K562 (cell line): Measurements from ENCODE around the gene AMT. TPM values are rescaled to one million over a fixed set of nuclear protein-coding genes. Genes with fewer than 3 reads are reported as not detected.

Experiments used
- ATF7 ChIP-seq: fragments of 450-650 bp; IDR thresholded peaks from 2 replicates; pipeline ENCODE4 v1.7.1; 2014; ENCODE audit warnings: mild to moderate bottlenecking, moderate library complexity
- BHLHE40 ChIP-seq: IDR thresholded peaks from 2 replicates; pipeline ENCODE4 v1.6.1; 2011; ENCODE audit warnings: low read length, improper control_type of control experiment
- CHD2 ChIP-seq: IDR thresholded peaks from 2 replicates; pipeline ENCODE4 v1.6.1; 2011; ENCODE audit warnings: low read depth, low read length
- GABPA ChIP-seq: fragments of 200-800 bp; sonication (Bioruptor generic); conservative IDR thresholded peaks from 2 replicates; pipeline ENCODE4 v1.6.1; 2016; ENCODE audit warnings: low read depth, missing genetic modification characterization, missing compliant biosample characterization
- GTF2F1 ChIP-seq: IDR thresholded peaks from 2 replicates; pipeline ENCODE4 v1.6.1; 2011; ENCODE audit warnings: low read depth, low read length, improper control_type of control experiment
- HCFC1 ChIP-seq: IDR thresholded peaks from 2 replicates; pipeline ENCODE4 v1.6.1; 2012; ENCODE audit warnings: low read depth, low read length, improper control_type of control experiment
- HDAC2 ChIP-seq: fragments of 450-650 bp; IDR thresholded peaks from 2 replicates; pipeline ENCODE4 v1.6.1; 2016; ENCODE audit warnings: mild to moderate bottlenecking
- HMGN3 ChIP-seq: IDR thresholded peaks from 2 replicates; pipeline ENCODE4 v1.6.1; 2011; ENCODE audit warnings: borderline replicate concordance, low read depth, mild to moderate bottlenecking, mixed read lengths, low read length; ENCODE audit not compliant: insufficient read length; ENCODE audit errors: extremely low read depth
- KAT7 ChIP-seq: sonication (generic); formaldehyde crosslinking; IDR thresholded peaks from 2 replicates; pipeline ENCODE4 v1.8.0; 2022; ENCODE audit warnings: missing genetic modification reagents, mild to moderate bottlenecking, borderline replicate concordance
- MEF2A ChIP-seq: IDR thresholded peaks from 2 replicates; pipeline ENCODE4 v1.6.1; 2011; ENCODE audit warnings: low read depth, mild to moderate bottlenecking, low read length, moderate library complexity; ENCODE audit not compliant: control insufficient read depth
- MEIS2 ChIP-seq: fragments of 450-650 bp; IDR thresholded peaks from 2 replicates; pipeline ENCODE4 v1.6.1; 2014; ENCODE audit warnings: mild to moderate bottlenecking; ENCODE audit not compliant: partially characterized antibody
- MXI1 ChIP-seq: IDR thresholded peaks from 2 replicates; pipeline ENCODE4 v1.6.1; 2011; ENCODE audit warnings: low read depth, mild to moderate bottlenecking, improper control_type of control experiment, low read length
- MYNN ChIP-seq, 2 experiments: sonication (generic); formaldehyde crosslinking in 1 of 2; IDR thresholded peaks; 2 replicates each; pipeline versions ENCODE4 v1.5.0 to v1.6.1; 2016 to 2020; ENCODE audit warnings: antibody characterized with exemption in 1 of 2, missing genetic modification reagents in 1 of 2
- OTX1 ChIP-seq: fragments of 450-650 bp; formaldehyde crosslinking; IDR thresholded peaks from 2 replicates; pipeline ENCODE4 v1.4.0; 2022; ENCODE audit warnings: mild to moderate bottlenecking
- STAG1 ChIP-seq: sonication (generic); formaldehyde crosslinking; IDR thresholded peaks from 2 replicates; pipeline ENCODE4 v1.5.0; 2020; ENCODE audit warnings: missing genetic modification reagents, borderline replicate concordance
- TAF1 ChIP-seq: IDR thresholded peaks from 2 replicates; pipeline ENCODE4 v1.6.1; 2011; ENCODE audit warnings: mild to moderate bottlenecking, low read length, moderate library complexity; ENCODE audit not compliant: insufficient read depth, control insufficient read depth, severe bottlenecking; ENCODE audit errors: extremely low read depth
- TARDBP ChIP-seq: fragments of 450-650 bp; IDR thresholded peaks from 2 replicates; pipeline ENCODE4 v1.6.1; 2016
- YY1 ChIP-seq, 3 experiments: IDR thresholded peaks; 2 replicates each; pipeline ENCODE4 v1.6.1; 2011; ENCODE audit warnings: low read length in 2 of 3, mild to moderate bottlenecking in 2 of 3, moderate library complexity in 2 of 3, borderline replicate concordance in 1 of 3, control low read depth in 1 of 3, low read depth in 1 of 3; ENCODE audit not compliant: insufficient read depth in 3 of 3, insufficient replicate concordance in 2 of 3, control insufficient read depth in 1 of 3, insufficient read length in 1 of 3; ENCODE audit errors: extremely low read depth in 1 of 3
- ZBTB7A ChIP-seq: IDR thresholded peaks from 2 replicates; pipeline ENCODE4 v1.6.1; 2011; ENCODE audit warnings: low read depth, mild to moderate bottlenecking, low read length, moderate library complexity, borderline replicate concordance; ENCODE audit not compliant: control insufficient read depth
- ZNF668 ChIP-seq: fragments of 250-450 bp; sonication (Bioruptor Pico); IDR thresholded peaks from 2 replicates; pipeline ENCODE4 v1.8.0; 2022; ENCODE audit warnings: mild to moderate bottlenecking, inconsistent platforms
- ZNF766 ChIP-seq: fragments of 200-800 bp; sonication (Bioruptor generic); conservative IDR thresholded peaks from 2 replicates; pipeline ENCODE4 v1.6.1; 2016; ENCODE audit warnings: missing genetic modification characterization, missing compliant biosample characterization
- polyA plus RNA-seq, 8 experiments: library from polyadenylated mRNA; depleted of rRNA in 4 of 8; stranded (reverse) in 5 of 8; unstranded in 3 of 8; fragments of >200 nt; fragmentation: Nextera tagmentation in 2 of 8; fragmentation: Illumina TruSeq in 1 of 8; extraction: Ambion mirVana in 2 of 8; extraction: Trizol in 1 of 8; gene quantifications; 2 replicates each; pipeline versions ENCODE4 v1.2.1 to v1.2.3, GENCODE V29; 2011 to 2014; ENCODE audit warnings: inconsistent platforms in 1 of 8, missing spikeins in 1 of 8
- total RNA-seq, 7 experiments: library from RNA; depleted of rRNA in 6 of 7; stranded (reverse); fragments of >200 nt in 6 of 7; fragmentation: Illumina TruSeq in 2 of 7; extraction: Trizol in 2 of 7; gene quantifications; 2 replicates each; pipeline versions ENCODE4 v1.2.1 to v1.2.3, GENCODE V29; 2011 to 2021; ENCODE audit warnings: low replicate concordance in 1 of 7
- TF ChIP-seq, protein P1 (sequence below): fragments of 450-650 bp; IDR thresholded peaks from 2 replicates; pipeline ENCODE4 v1.6.1; 2016; ENCODE audit warnings: antibody characterized with exemption
- TF ChIP-seq, protein P2 (sequence below): sonication (generic); formaldehyde crosslinking; IDR thresholded peaks from 2 replicates; pipeline ENCODE4 v1.8.1; 2022; ENCODE audit warnings: missing genetic modification reagents
- TF ChIP-seq, protein P3 (sequence below): sonication (generic); formaldehyde crosslinking; IDR thresholded peaks from 2 replicates; pipeline ENCODE4 v1.8.0; 2022; ENCODE audit warnings: missing genetic modification reagents, mild to moderate bottlenecking, moderate library complexity, borderline replicate concordance

Gene AMT
- total and polyA plus RNA-seq, 9 of the 15 experiments (the other 6 are each of a cell fraction or from before 2014, with no cell fraction given) = 0.14 to 2.1 (median 0.52) TPM

DNA sequence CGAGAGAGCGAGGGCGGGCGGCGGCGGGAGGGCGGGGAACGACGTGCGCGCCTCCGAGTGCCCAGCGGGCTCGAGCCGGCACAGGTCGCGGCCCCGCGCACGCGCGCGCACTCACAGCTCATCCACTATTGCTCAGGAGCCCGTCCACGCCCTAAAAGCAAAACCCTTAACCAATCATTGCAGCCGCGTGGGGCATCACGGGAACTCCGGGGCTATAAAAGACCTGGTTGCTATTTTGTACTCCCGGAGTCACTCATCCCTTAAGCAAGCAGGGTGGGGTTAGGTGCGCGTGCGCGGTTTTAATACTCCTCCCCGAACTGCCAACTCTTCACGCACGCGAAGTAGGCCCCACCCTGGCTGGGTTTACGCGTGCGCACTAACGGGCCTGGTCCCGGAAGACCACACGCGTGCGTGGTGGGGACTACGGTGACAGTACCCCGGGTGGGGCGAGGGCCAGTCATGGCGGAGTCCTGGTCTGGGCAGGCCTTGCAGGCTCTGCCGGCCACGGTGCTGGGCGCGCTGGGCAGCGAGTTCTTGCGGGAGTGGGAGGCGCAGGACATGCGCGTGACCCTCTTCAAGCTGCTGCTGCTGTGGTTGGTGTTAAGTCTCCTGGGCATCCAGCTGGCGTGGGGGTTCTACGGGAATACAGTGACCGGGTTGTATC lies 10.2 kb downstream of the AMT start, which contains the start of the genes RHOA and TCTA (continued):
- no peak for TF ChIP-seq KAT7 (CRISPR knock-in tag)
- TF ChIP-seq, protein P1, sequence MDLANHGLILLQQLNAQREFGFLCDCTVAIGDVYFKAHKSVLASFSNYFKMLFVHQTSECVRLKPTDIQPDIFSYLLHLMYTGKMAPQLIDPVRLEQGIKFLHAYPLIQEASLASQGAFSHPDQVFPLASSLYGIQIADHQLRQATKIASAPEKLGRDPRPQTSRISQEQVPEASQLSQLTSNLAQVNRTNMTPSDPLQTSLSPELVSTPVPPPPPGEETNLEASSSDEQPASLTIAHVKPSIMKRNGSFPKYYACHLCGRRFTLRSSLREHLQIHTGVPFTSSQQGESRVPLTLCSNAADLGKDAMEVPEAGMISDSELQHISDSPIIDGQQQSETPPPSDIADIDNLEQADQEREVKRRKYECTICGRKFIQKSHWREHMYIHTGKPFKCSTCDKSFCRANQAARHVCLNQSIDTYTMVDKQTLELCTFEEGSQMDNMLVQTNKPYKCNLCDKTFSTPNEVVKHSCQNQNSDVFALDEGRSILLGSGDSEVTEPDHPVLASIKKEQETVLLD = peak; percentile 93
- no peak for TF ChIP-seq ZNF668 (CRISPR knock-in tag)
- 0 out of 2 replicates have a peak, but pooled peaks have one; percentile 2 for TF ChIP-seq CHD2
- peak; percentile 72 for TF ChIP-seq ATF7
- TF ChIP-seq, protein P2, sequence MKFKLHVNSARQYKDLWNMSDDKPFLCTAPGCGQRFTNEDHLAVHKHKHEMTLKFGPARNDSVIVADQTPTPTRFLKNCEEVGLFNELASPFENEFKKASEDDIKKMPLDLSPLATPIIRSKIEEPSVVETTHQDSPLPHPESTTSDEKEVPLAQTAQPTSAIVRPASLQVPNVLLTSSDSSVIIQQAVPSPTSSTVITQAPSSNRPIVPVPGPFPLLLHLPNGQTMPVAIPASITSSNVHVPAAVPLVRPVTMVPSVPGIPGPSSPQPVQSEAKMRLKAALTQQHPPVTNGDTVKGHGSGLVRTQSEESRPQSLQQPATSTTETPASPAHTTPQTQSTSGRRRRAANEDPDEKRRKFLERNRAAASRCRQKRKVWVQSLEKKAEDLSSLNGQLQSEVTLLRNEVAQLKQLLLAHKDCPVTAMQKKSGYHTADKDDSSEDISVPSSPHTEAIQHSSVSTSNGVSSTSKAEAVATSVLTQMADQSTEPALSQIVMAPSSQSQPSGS (CRISPR knock-in tag) = no peak
- peak; percentile 92 for TF ChIP-seq MEIS2
- 0 out of 2 replicates have a peak, but pooled peaks have one; percentile 30 for TF ChIP-seq HDAC2
- TF ChIP-seq, protein P3, sequence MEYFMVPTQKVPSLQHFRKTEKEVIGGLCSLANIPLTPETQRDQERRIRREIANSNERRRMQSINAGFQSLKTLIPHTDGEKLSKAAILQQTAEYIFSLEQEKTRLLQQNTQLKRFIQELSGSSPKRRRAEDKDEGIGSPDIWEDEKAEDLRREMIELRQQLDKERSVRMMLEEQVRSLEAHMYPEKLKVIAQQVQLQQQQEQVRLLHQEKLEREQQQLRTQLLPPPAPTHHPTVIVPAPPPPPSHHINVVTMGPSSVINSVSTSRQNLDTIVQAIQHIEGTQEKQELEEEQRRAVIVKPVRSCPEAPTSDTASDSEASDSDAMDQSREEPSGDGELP (CRISPR knock-in tag) = peak; percentile 70
- TF ChIP-seq GABPA (tag) = peak; percentile 16; the same call in 1 of the 2 replicates
- TF ChIP-seq TARDBP = 0 out of 2 replicates have a peak, but pooled peaks have one; percentile 41
- TF ChIP-seq TAF1 = peak; percentile 63
- peak; percentile 64 for TF ChIP-seq HMGN3
- peak; percentile 9; the same call in 1 of the 2 replicates for TF ChIP-seq BHLHE40
- TF ChIP-seq YY1 (IDR thresholded peaks at IDR 0.05; ENCODE audit: borderline replicate concordance in 1 of 3, control insufficient read depth in 1 of 3, extremely low read depth in 1 of 3, insufficient read depth in 3 of 3, insufficient read length in 1 of 3, insufficient replicate concordance in 2 of 3, low read depth in 1 of 3, low read length in 2 of 3) = peak; percentile 58 to 90 (median 82)
- TF ChIP-seq STAG1 (CRISPR knock-in tag) = no peak
- TF ChIP-seq ZBTB7A = 0 out of 2 replicates have a peak, but pooled peaks have one; percentile 10
- TF ChIP-seq GTF2F1 = peak; percentile 71; the same call in 1 of the 2 replicates
- peak; percentile 82; the same call in 1 of the 2 replicates for TF ChIP-seq ZNF766 (CRISPR knock-in tag)
- 0 out of 2 replicates have a peak, but pooled peaks have one; percentile 56 for TF ChIP-seq MXI1
- TF ChIP-seq MYNN (IDR thresholded peaks at IDR 0.05) = 0 out of 2 replicates have a peak, but pooled peaks have one; percentile 19
- no peak for TF ChIP-seq MYNN (CRISPR knock-in tag; IDR thresholded peaks at IDR 0.05)
- TF ChIP-seq HCFC1 = peak; percentile 5; the same call in 1 of the 2 replicates
- TF ChIP-seq OTX1 = no peak
- peak; percentile 76 for TF ChIP-seq MEF2A
